ENCODE results near the gene FNDC11. TPM values are rescaled to one million over a fixed set of nuclear protein-coding genes. Genes with fewer than 3 reads are reported as not detected.

The FNDC11 gene
- total RNA-seq, 2 experiments from 2014 or later = 0.23 to 0.27 TPM

DNA sequence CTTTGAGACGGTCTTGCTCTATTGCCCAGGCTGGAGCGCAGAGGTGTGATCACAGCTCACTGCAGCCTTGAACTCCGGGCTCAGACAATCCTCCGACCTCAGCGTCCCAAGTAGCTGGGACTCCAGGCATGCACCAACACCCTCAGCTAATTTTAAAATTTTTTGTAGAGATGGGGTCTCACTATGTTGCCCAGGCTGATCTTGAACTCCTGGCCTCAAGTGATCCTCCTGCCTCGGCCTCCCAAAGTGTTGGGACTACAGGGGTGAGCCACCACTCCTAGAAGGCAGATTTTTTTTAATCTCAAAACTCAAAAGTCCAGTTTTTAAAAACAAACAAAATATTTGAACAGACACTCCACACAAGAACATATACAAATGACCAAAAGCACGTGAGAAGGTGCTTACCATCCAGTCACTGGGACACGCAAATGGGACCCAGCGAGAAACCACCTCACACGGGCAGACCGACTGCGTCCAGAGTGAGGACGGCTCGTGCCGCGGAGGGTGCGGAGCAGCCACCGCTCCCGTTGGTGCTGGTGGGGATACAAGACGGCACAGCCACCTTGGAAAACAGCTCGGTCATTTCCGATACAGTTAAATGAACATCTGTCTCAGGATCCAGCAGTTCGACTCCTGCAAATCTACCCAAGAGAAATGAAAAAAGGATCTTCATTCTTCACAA, 28.6 kb downstream of the FNDC11 start:
- POLR2A ChIA-PET = no interaction called here
- Mint-ChIP-seq H3K27me3 (peaks cover 2% of the 10 kb centered on the region), H3K4me1 (ENCODE audit: low read depth) (peaks cover 4% of the 10 kb centered on the region), H3K9me3 (no peaks in the 10 kb centered on the region), H3K27ac (no peak overlapping the region), H3K36me3 (ENCODE audit: low read depth) (no peaks in the 10 kb centered on the region), H3K4me3 (no peak overlapping the region)
- no peak for TF ChIP-seq CTCF (IDR thresholded peaks at IDR 0.05)
- ATAC-seq (no peak), DNase-seq (no peak)
- CTCF ChIA-PET = interaction anchor here (1.0 to 2.5 kb wide), 4 partner anchors 15 to 60 kb away, joined by 3 to 11 read pairs (median 8); partner anchors contain the start of gene PTK6
- intact Hi-C loops (cut with micrococcal nuclease) = no loop called here

DNA sequence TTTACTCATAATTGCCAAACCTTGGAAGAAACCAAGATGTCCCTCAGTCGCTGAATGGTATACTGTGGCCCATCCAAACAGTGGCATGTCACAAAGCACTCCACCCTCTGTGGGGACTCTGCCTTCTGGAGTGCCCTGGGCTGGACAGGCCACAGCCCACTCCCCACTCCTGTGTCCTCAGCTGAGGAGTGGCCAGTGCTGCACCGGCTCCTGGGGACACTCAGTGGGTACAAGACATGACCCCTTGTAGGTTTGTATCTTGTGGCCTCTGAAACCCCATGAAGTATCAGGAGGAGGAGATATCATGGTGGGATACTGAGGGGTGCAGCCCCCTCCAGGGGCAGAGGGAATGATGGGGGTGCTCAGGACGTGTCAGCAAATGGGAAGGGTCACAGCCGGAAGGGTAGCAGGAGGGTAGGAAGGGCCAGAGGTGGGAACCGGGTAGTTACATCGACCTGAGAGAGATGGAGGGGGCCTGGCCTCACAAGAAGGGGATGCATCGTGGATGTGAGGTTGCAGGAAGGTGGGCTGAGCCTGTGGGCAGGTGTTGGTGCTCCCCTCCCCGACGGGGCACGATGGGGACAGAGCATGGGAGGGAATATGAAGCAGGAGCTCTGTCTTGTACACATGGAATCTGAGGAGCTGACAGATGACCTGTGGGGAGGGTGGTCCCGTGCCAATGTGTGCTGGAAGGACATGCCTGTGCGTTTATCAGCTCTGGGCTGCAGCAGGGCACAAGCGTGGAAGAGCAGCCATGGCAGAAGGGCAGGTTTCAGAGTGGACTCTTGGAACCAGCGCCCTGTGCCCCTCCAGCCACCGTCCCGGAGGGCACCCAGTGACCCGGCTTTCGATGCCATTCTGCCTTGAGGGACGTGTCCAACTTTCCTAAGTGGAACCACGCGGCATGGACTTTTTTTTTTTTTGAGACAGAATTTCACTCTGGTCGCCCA, 31.9 kb downstream of the FNDC11 start:
- Mint-ChIP-seq H3K9me3 (no peaks in the 10 kb centered on the region), H3K4me1 (ENCODE audit: low read depth) (peaks cover 11% of the 10 kb centered on the region), H3K27me3 (no peaks in the 10 kb centered on the region), H3K36me3 (ENCODE audit: low read depth) (peaks cover 10% of the 10 kb centered on the region), H3K27ac (no peak overlapping the region), H3K4me3 (no peak overlapping the region)
- no peak for TF ChIP-seq CTCF (IDR thresholded peaks at IDR 0.05)
- ATAC-seq (no peak), DNase-seq (no peak)
- CTCF ChIA-PET = no interaction called here
- intact Hi-C loops (cut with micrococcal nuclease) = no loop called here
- POLR2A ChIA-PET = no interaction called here

GRCh38 chr20:63586797-63587196, 32.8 kb downstream of the FNDC11 start:
- ATAC-seq (no peak), DNase-seq (no peak)
- CTCF ChIA-PET = no interaction called here
- intact Hi-C loops (cut with micrococcal nuclease) = no loop called here
- H3K36me3 Mint-ChIP-seq (ENCODE audit: low read depth) = peaks cover 15% of the 10 kb centered on the region
- TF ChIP-seq CTCF (IDR thresholded peaks at IDR 0.05) = no peak
- POLR2A ChIA-PET = no interaction called here
- no peaks in the 10 kb centered on the region for H3K9me3 Mint-ChIP-seq
- H3K4me3 Mint-ChIP-seq = no peak overlapping the region
- H3K4me1 Mint-ChIP-seq (ENCODE audit: low read depth) = peaks cover 11% of the 10 kb centered on the region
- H3K27me3 Mint-ChIP-seq = no peaks in the 10 kb centered on the region
- H3K27ac Mint-ChIP-seq = no peak overlapping the region

GRCh38 chr20:63587256-63587655, 33.3 kb downstream of the FNDC11 start:
- Mint-ChIP-seq H3K4me1 (ENCODE audit: low read depth) (peaks cover 11% of the 10 kb centered on the region), H3K27me3 (no peaks in the 10 kb centered on the region), H3K36me3 (ENCODE audit: low read depth) (peaks cover 15% of the 10 kb centered on the region), H3K9me3 (no peaks in the 10 kb centered on the region), H3K27ac (no peak overlapping the region), H3K4me3 (no peak overlapping the region)
- no peak for DNase-seq
- CTCF ChIA-PET = no interaction called here
- no peak for ATAC-seq
- TF ChIP-seq CTCF (IDR thresholded peaks at IDR 0.05) = no peak
- intact Hi-C loops (cut with micrococcal nuclease) = no loop called here
- POLR2A ChIA-PET = no interaction called here
